WTC11 (cell line): ENCODE measurements around the gene NKPD1. TPM values are rescaled to one million over a fixed set of nuclear protein-coding genes. Genes with fewer than 3 reads are reported as not detected.

ENCODE experiments used
- ATAC-seq: fragments of 200-7000 bp; cut with Tn5 transposase; 2 replicates; pipeline ENCODE4 v1.10.0; 2021; ENCODE audit warnings: mild to moderate bottlenecking, moderate library complexity
- CTCF ChIA-PET: fragments of 300-600 bp; sonication (Branson Sonifier 250); formaldehyde crosslinking; loops from one replicate; lab custom pipeline; 2021; ENCODE audit warnings: antibody characterized with exemption; lab: Charles Lee
- POLR2A ChIA-PET: fragments of 350-600 bp; sonication (Branson Sonifier 250); formaldehyde crosslinking; loops from one replicate; lab custom pipeline; 2021; ENCODE audit warnings: antibody characterized with exemption; lab: Charles Lee
- DNase-seq: peaks from one replicate; pipeline ENCODE4 v3.0.0; 2021; ENCODE audit warnings: low spot score
- H3K27ac Mint-ChIP-seq: 2 replicates; pipeline ENCODE4 v1.8.0; 2021; ENCODE audit warnings: mixed read lengths
- H3K27me3 Mint-ChIP-seq: 2 replicates; pipeline ENCODE4 v1.8.0; 2021; ENCODE audit warnings: low read depth, mild to moderate bottlenecking, moderate library complexity, mixed read lengths
- H3K36me3 Mint-ChIP-seq: 2 replicates; pipeline ENCODE4 v1.8.0; 2021; ENCODE audit warnings: mixed read lengths
- H3K4me1 Mint-ChIP-seq: 2 replicates; pipeline ENCODE4 v1.8.0; 2022; ENCODE audit warnings: mixed read lengths
- H3K4me3 Mint-ChIP-seq: 2 replicates; pipeline ENCODE4 v1.8.0; 2021; ENCODE audit warnings: mild to moderate bottlenecking, moderate library complexity, mixed read lengths
- H3K9me3 Mint-ChIP-seq: 2 replicates; pipeline ENCODE4 v1.8.0; 2021; ENCODE audit warnings: mixed read lengths
- CREM ChIP-seq: sonication (generic); formaldehyde crosslinking; IDR thresholded peaks from 2 replicates; pipeline ENCODE4 v1.8.1; 2022; ENCODE audit warnings: mild to moderate bottlenecking, missing genetic modification reagents, moderate library complexity
- EMX1 ChIP-seq: fragments of 250-450 bp; sonication (Bioruptor Pico); IDR thresholded peaks from 2 replicates; pipeline ENCODE4 v1.8.0; 2021; ENCODE audit warnings: mild to moderate bottlenecking
- FOXJ3 ChIP-seq: sonication (generic); formaldehyde crosslinking; IDR thresholded peaks from 2 replicates; pipeline ENCODE4 v1.9.0; 2021; ENCODE audit warnings: missing genetic modification reagents, mild to moderate bottlenecking, borderline replicate concordance
- FOXP1 ChIP-seq: sonication (generic); formaldehyde crosslinking; IDR thresholded peaks from 2 replicates; pipeline ENCODE4 v1.8.0; 2022; ENCODE audit warnings: missing genetic modification reagents, mild to moderate bottlenecking, moderate library complexity, borderline replicate concordance
- GTF2I ChIP-seq: fragments of 250-450 bp; sonication (Bioruptor Pico); conservative IDR thresholded peaks from 2 replicates; pipeline ENCODE4 v1.4.0; 2021; ENCODE audit warnings: mild to moderate bottlenecking
- MXD4 ChIP-seq: fragments of 250-450 bp; sonication (Bioruptor Pico); IDR thresholded peaks from 2 replicates; pipeline ENCODE4 v1.8.0; 2021; ENCODE audit warnings: mild to moderate bottlenecking, moderate library complexity, borderline replicate concordance
- NFYB ChIP-seq: sonication (generic); formaldehyde crosslinking; conservative IDR thresholded peaks from 2 replicates; pipeline ENCODE4 v1.8.0; 2022; ENCODE audit warnings: low read depth, missing genetic modification reagents
- NR2C2 ChIP-seq: sonication (generic); formaldehyde crosslinking; IDR thresholded peaks from 2 replicates; pipeline ENCODE4 v1.8.0; 2022; ENCODE audit warnings: mild to moderate bottlenecking, missing genetic modification reagents
- SMAD3 ChIP-seq: sonication (generic); formaldehyde crosslinking; IDR thresholded peaks from 2 replicates; pipeline ENCODE4 v1.8.0; 2022; ENCODE audit warnings: missing genetic modification reagents, mild to moderate bottlenecking, borderline replicate concordance
- SP1 ChIP-seq: sonication (generic); formaldehyde crosslinking; conservative IDR thresholded peaks from 2 replicates; pipeline ENCODE4 v1.8.1; 2022; ENCODE audit warnings: missing genetic modification reagents
- TCF7 ChIP-seq: sonication (generic); formaldehyde crosslinking; IDR thresholded peaks from 2 replicates; pipeline ENCODE4 v1.8.0; 2022; ENCODE audit warnings: mild to moderate bottlenecking, low read depth, missing genetic modification reagents, moderate library complexity
- TEAD4 ChIP-seq: sonication (generic); formaldehyde crosslinking; IDR thresholded peaks from 2 replicates; pipeline ENCODE4 v1.8.0; 2022; ENCODE audit warnings: mild to moderate bottlenecking, missing genetic modification reagents
- ZBTB21 ChIP-seq: sonication (generic); formaldehyde crosslinking; IDR thresholded peaks from 2 replicates; pipeline ENCODE4 v1.8.1; 2023; ENCODE audit warnings: mild to moderate bottlenecking, missing genetic modification reagents, borderline replicate concordance
- ZNF263 ChIP-seq: sonication (generic); formaldehyde crosslinking; IDR thresholded peaks from 2 replicates; pipeline ENCODE4 v1.8.1; 2022; ENCODE audit warnings: low read depth, mild to moderate bottlenecking, moderate library complexity, missing genetic modification reagents
- ZNF317 ChIP-seq: sonication (generic); formaldehyde crosslinking; IDR thresholded peaks from 2 replicates; pipeline ENCODE4 v1.8.1; 2023; ENCODE audit warnings: low read depth, mild to moderate bottlenecking, moderate library complexity, missing genetic modification reagents, borderline replicate concordance
- total RNA-seq: library from RNA; stranded (reverse); gene quantifications from 3 replicates; pipeline ENCODE4 v1.2.3, GENCODE V29; 2021
- TF ChIP-seq, protein P1 (sequence below): fragments of 250-450 bp; sonication (Bioruptor Pico); IDR thresholded peaks from 2 replicates; pipeline ENCODE4 v1.9.0; 2021; ENCODE audit warnings: mild to moderate bottlenecking
- TF ChIP-seq, protein P2 (sequence below): sonication (generic); formaldehyde crosslinking; IDR thresholded peaks from 2 replicates; pipeline ENCODE4 v1.8.1; 2023; ENCODE audit warnings: mild to moderate bottlenecking, missing genetic modification reagents
- TF ChIP-seq, protein P3 (sequence below): sonication (generic); formaldehyde crosslinking; conservative IDR thresholded peaks from 2 replicates; pipeline ENCODE4 v1.8.1; 2022; ENCODE audit warnings: mild to moderate bottlenecking, missing genetic modification reagents
- TF ChIP-seq, protein P4 (sequence below): sonication (generic); formaldehyde crosslinking; conservative IDR thresholded peaks from 2 replicates; pipeline ENCODE4 v1.8.1; 2023; ENCODE audit warnings: mild to moderate bottlenecking, low read depth, missing genetic modification reagents, moderate library complexity
- TF ChIP-seq, protein P5 (sequence below): sonication (generic); formaldehyde crosslinking; IDR thresholded peaks from 2 replicates; pipeline ENCODE4 v1.8.1; 2023; ENCODE audit warnings: mild to moderate bottlenecking, moderate library complexity, missing genetic modification reagents
- TF ChIP-seq, protein P6 (sequence below): sonication (generic); formaldehyde crosslinking; IDR thresholded peaks from 2 replicates; pipeline ENCODE4 v1.8.1; 2022; ENCODE audit warnings: low read depth, mild to moderate bottlenecking, moderate library complexity, missing genetic modification reagents, borderline replicate concordance
- TF ChIP-seq, protein P7 (sequence below): fragments of 250-450 bp; sonication (Bioruptor Pico); IDR thresholded peaks from 2 replicates; pipeline ENCODE4 v1.9.0; 2021; ENCODE audit warnings: moderate library complexity, mild to moderate bottlenecking, inconsistent platforms, borderline replicate concordance
- TF ChIP-seq, protein P8 (sequence below): fragments of 200-600 bp; IDR thresholded peaks from 2 replicates; pipeline ENCODE4 v1.8.0; 2022; ENCODE audit warnings: antibody characterized with exemption

The NKPD1 gene
- total RNA-seq, 1 experiment from 2014 or later: 0.57 TPM

DNA sequence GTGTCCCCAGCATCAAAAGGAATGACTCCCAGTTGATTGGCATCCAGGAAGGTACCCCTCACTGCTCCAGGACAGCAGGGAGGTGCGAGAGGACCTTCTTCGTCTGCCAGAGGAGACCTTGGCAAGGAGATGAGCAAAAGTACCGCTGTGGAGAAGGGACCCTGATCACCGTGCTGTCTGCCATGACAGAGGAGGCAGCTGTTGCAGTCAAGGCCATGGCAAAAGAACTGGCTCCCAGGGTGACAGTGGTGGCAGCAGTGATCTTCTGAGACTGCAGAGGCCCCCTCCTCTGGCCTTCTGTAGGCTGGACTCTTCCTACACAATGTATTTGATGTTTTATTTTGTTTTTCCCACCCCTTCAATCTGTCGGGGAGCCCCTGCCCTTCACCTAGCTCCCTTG lies 32.0 kb downstream of the NKPD1 start:
- peak overlapping the region; percentile 65; the same call in 1 of the 2 replicates for H3K27ac Mint-ChIP-seq
- H3K9me3 Mint-ChIP-seq: no peaks in the 10 kb centered on the region
- DNase-seq: no peak
- no peak overlapping the region for H3K4me3 Mint-ChIP-seq
- TF ChIP-seq, protein P1, sequence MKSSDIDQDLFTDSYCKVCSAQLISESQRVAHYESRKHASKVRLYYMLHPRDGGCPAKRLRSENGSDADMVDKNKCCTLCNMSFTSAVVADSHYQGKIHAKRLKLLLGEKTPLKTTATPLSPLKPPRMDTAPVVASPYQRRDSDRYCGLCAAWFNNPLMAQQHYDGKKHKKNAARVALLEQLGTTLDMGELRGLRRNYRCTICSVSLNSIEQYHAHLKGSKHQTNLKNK (CRISPR knock-in tag): no peak
- TF ChIP-seq NR2C2 (CRISPR knock-in tag) (no peak), TCF7 (CRISPR knock-in tag) (no peak), ZNF317 (CRISPR knock-in tag) (no peak), SP1 (CRISPR knock-in tag) (no peak), NFYB (CRISPR knock-in tag) (no peak), CREM (no peak), GTF2I (CRISPR knock-in tag) (no peak), EMX1 (CRISPR knock-in tag) (no peak), ZBTB21 (CRISPR knock-in tag) (no peak), FOXJ3 (CRISPR knock-in tag) (no peak)
- TF ChIP-seq, protein P2, sequence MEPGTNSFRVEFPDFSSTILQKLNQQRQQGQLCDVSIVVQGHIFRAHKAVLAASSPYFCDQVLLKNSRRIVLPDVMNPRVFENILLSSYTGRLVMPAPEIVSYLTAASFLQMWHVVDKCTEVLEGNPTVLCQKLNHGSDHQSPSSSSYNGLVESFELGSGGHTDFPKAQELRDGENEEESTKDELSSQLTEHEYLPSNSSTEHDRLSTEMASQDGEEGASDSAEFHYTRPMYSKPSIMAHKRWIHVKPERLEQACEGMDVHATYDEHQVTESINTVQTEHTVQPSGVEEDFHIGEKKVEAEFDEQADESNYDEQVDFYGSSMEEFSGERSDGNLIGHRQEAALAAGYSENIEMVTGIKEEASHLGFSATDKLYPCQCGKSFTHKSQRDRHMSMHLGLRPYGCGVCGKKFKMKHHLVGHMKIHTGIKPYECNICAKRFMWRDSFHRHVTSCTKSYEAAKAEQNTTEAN (CRISPR knock-in tag): no peak
- TF ChIP-seq, protein P3, sequence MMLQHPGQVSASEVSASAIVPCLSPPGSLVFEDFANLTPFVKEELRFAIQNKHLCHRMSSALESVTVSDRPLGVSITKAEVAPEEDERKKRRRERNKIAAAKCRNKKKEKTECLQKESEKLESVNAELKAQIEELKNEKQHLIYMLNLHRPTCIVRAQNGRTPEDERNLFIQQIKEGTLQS (CRISPR knock-in tag): no peak
- TF ChIP-seq, protein P4, sequence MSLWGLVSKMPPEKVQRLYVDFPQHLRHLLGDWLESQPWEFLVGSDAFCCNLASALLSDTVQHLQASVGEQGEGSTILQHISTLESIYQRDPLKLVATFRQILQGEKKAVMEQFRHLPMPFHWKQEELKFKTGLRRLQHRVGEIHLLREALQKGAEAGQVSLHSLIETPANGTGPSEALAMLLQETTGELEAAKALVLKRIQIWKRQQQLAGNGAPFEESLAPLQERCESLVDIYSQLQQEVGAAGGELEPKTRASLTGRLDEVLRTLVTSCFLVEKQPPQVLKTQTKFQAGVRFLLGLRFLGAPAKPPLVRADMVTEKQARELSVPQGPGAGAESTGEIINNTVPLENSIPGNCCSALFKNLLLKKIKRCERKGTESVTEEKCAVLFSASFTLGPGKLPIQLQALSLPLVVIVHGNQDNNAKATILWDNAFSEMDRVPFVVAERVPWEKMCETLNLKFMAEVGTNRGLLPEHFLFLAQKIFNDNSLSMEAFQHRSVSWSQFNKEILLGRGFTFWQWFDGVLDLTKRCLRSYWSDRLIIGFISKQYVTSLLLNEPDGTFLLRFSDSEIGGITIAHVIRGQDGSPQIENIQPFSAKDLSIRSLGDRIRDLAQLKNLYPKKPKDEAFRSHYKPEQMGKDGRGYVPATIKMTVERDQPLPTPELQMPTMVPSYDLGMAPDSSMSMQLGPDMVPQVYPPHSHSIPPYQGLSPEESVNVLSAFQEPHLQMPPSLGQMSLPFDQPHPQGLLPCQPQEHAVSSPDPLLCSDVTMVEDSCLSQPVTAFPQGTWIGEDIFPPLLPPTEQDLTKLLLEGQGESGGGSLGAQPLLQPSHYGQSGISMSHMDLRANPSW (CRISPR knock-in tag): no peak
- TF ChIP-seq, protein P5, sequence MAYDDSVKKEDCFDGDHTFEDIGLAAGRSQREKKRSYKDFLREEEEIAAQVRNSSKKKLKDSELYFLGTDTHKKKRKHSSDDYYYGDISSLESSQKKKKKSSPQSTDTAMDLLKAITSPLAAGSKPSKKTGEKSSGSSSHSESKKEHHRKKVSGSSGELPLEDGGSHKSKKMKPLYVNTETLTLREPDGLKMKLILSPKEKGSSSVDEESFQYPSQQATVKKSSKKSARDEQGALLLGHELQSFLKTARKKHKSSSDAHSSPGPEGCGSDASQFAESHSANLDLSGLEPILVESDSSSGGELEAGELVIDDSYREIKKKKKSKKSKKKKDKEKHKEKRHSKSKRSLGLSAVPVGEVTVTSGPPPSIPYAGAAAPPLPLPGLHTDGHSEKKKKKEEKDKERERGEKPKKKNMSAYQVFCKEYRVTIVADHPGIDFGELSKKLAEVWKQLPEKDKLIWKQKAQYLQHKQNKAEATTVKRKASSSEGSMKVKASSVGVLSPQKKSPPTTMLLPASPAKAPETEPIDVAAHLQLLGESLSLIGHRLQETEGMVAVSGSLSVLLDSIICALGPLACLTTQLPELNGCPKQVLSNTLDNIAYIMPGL (CRISPR knock-in tag): no peak
- CTCF ChIA-PET: interaction anchor here (1.3 kb wide), 1 partner anchor 24 kb away, joined by 4 read pairs; no protein-coding TSS in a partner anchor
- peaks cover 22% of the 10 kb centered on the region for H3K4me1 Mint-ChIP-seq
- ATAC-seq: no peak
- no peaks in the 10 kb centered on the region for H3K36me3 Mint-ChIP-seq
- POLR2A ChIA-PET: no interaction called here
- no peaks in the 10 kb centered on the region for H3K27me3 Mint-ChIP-seq

DNA sequence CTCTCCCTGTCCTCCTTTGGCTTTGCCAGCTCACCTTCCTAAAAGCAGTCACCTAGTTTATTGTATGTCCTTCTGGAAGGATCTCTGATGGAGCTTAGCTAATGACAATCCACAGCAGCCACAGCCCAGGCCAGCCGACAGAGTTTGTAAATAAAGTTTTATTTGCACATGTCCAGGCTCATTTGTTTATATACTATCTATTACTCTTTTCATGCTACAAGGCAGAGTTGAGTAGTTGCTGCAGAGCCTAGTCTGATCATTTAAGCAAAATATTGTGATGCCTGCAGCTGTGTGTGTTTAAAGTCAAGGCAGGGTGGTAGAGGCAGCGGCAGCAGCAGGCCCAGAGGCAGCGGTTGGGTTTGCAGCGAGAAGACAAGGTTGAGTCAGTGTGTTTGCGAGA lies 32.6 kb downstream of the NKPD1 start:
- Mint-ChIP-seq H3K27me3 (no peaks in the 10 kb centered on the region), H3K4me1 (peaks cover 20% of the 10 kb centered on the region), H3K9me3 (no peaks in the 10 kb centered on the region), H3K4me3 (no peak overlapping the region), H3K27ac (no peak overlapping the region; the same call in 1 of the 2 replicates), H3K36me3 (no peaks in the 10 kb centered on the region)
- ATAC-seq (no peak), DNase-seq (no peak)
- POLR2A ChIA-PET: no interaction called here
- CTCF ChIA-PET: interaction anchor here (1.3 kb wide), 1 partner anchor 24 kb away, joined by 4 read pairs; no protein-coding TSS in a partner anchor
- TF ChIP-seq, protein P6, sequence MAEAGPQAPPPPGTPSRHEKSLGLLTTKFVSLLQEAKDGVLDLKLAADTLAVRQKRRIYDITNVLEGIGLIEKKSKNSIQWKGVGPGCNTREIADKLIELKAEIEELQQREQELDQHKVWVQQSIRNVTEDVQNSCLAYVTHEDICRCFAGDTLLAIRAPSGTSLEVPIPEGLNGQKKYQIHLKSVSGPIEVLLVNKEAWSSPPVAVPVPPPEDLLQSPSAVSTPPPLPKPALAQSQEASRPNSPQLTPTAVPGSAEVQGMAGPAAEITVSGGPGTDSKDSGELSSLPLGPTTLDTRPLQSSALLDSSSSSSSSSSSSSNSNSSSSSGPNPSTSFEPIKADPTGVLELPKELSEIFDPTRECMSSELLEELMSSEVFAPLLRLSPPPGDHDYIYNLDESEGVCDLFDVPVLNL: no peak
- TF ChIP-seq TEAD4 (CRISPR knock-in tag) (no peak), FOXP1 (CRISPR knock-in tag) (no peak), CREM (no peak), MXD4 (no peak), SMAD3 (CRISPR knock-in tag) (no peak), ZNF263 (CRISPR knock-in tag) (no peak), NR2C2 (CRISPR knock-in tag) (no peak)
- TF ChIP-seq, protein P7, sequence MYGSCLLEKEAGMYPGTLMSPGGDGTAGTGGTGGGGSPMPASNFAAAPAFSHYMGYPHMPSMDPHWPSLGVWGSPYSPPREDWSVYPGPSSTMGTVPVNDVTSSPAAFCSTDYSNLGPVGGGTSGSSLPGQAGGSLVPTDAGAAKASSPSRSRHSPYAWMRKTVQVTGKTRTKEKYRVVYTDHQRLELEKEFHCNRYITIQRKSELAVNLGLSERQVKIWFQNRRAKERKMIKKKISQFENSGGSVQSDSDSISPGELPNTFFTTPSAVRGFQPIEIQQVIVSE (CRISPR knock-in tag): no peak
- TF ChIP-seq, protein P8, sequence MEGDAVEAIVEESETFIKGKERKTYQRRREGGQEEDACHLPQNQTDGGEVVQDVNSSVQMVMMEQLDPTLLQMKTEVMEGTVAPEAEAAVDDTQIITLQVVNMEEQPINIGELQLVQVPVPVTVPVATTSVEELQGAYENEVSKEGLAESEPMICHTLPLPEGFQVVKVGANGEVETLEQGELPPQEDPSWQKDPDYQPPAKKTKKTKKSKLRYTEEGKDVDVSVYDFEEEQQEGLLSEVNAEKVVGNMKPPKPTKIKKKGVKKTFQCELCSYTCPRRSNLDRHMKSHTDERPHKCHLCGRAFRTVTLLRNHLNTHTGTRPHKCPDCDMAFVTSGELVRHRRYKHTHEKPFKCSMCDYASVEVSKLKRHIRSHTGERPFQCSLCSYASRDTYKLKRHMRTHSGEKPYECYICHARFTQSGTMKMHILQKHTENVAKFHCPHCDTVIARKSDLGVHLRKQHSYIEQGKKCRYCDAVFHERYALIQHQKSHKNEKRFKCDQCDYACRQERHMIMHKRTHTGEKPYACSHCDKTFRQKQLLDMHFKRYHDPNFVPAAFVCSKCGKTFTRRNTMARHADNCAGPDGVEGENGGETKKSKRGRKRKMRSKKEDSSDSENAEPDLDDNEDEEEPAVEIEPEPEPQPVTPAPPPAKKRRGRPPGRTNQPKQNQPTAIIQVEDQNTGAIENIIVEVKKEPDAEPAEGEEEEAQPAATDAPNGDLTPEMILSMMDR: no peak
- TF ChIP-seq, protein P1 (CRISPR knock-in tag): no peak
